Measurements from ENCODE around the gene PRDM7.

DNA sequence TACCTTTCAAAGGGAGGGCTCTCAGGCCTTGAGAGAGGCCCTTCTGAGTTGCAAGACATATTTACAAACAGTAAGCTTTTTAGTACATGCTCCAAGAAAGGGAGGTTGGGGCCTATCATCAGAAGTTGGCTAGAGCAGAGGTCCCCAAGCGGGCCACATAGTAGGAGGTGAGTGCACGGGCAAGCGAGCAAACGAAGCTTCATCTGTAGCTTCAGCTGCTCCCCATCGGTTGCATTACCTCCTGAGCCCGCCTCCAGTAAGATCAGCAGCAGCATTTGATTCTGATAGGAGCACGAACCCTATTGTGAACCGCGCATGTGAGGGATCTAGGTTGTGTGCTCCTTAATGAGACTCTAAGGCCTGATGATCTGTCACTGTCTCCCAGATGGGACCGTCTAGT is 26.2 kb downstream of the PRDM7 start:
- TF ChIP-seq POLR2A (IDR thresholded peaks at IDR 0.05; ENCODE audit: low read depth, low read length): no peak
- TF ChIP-seq POLR2AphosphoS5 (IDR thresholded peaks at IDR 0.05; ENCODE audit: low read depth, low read length): no peak
- no peak for TF ChIP-seq TAF1 (IDR thresholded peaks at IDR 0.05; ENCODE audit: low read depth, low read length)
- TF ChIP-seq SPI1 (IDR thresholded peaks at IDR 0.05; ENCODE audit: low read depth, low read length): no peak
